Upper lobe of left lung (tissue), 4 donors: ENCODE data around the gene SEMA5A.

Experiments used
- CTCF ChIP-seq, 6 experiments: fragments of 450-650 bp in 4 of 6; fragments of 200-600 bp in 2 of 6; sonication (generic) in 2 of 6; IDR thresholded peaks; one replicate each; pipeline ENCODE4 v1.5.1; 2016 to 2019; ENCODE audit warnings: antibody characterized with exemption in 6 of 6
- EP300 ChIP-seq, 4 donors: sonication (generic); formaldehyde crosslinking; IDR thresholded peaks; one replicate each; pipeline ENCODE4 v1.5.1; 2017; ENCODE audit warnings: antibody characterized with exemption in 4 of 4, control low read depth in 2 of 4
- POLR2A ChIP-seq, 4 donors: fragments of 450-650 bp; IDR thresholded peaks; one replicate each; pipeline ENCODE4 v1.5.1; 2016 to 2017; ENCODE audit warnings: antibody characterized with exemption in 4 of 4, mild to moderate bottlenecking in 2 of 4

GRCh38 chr5:9428272-9428671, 117.6 kb downstream of the SEMA5A start:
- TF ChIP-seq CTCF (IDR thresholded peaks at IDR 0.05) (no peak), POLR2A (IDR thresholded peaks at IDR 0.05) (no peak), EP300 (IDR thresholded peaks at IDR 0.05) (no peak)
